OCI-LY7 (cell line): Measurements from ENCODE around the gene SMG6. TPM values are rescaled to one million over a fixed set of nuclear protein-coding genes. Genes with fewer than 3 reads are reported as not detected.

Experiments used
- BruUV-seq: library from RNA; stranded (reverse); fragments of 400-500 nt; replicated peaks from 2 replicates; lab custom pipeline; 2021; lab: Mats Ljungman, UMichigan
- CTCF ChIA-PET: fragments of 300-600 bp; sonication (Branson Sonifier 250); formaldehyde crosslinking; loops from one replicate; lab custom pipeline; 2022; ENCODE audit warnings: antibody characterized with exemption; ENCODE audit not compliant: unreplicated experiment; lab: Charles Lee
- POLR2A ChIA-PET: fragments of 300-600 bp; sonication (Branson Sonifier 250); formaldehyde crosslinking; loops from one replicate; lab custom pipeline; 2022; ENCODE audit warnings: antibody characterized with exemption; lab: Charles Lee
- DNase-seq: peaks from one replicate; pipeline ENCODE4 v3.0.0-alpha.2; 2015; ENCODE audit warnings: low spot score
- H2AFZ ChIP-seq: fragments of 200-600 bp; sonication (generic), shearing (Covaris generic); 2 replicates; pipeline ENCODE4 v1.6.1; 2014; ENCODE audit warnings: mild to moderate bottlenecking, antibody characterized with exemption, low read length, moderate library complexity
- H3K27ac ChIP-seq: fragments of 200-600 bp; sonication (generic); 2 replicates; pipeline ENCODE4 v1.5.1; 2014; ENCODE audit warnings: mixed run types, low read depth, mild to moderate bottlenecking, moderate library complexity, low read length, inconsistent platforms; ENCODE audit not compliant: poor library complexity, severe bottlenecking
- H3K36me3 ChIP-seq: fragments of 200-600 bp; sonication (generic); 2 replicates; pipeline ENCODE4 v1.6.1; 2014; ENCODE audit warnings: mild to moderate bottlenecking, antibody characterized with exemption, low read length, moderate library complexity, mixed read lengths; ENCODE audit not compliant: insufficient read depth
- H3K4me1 ChIP-seq: fragments of 200-600 bp; sonication (generic); 2 replicates; pipeline ENCODE4 v1.5.1; 2014; ENCODE audit warnings: mild to moderate bottlenecking, low read length; ENCODE audit not compliant: insufficient read depth, poor library complexity, severe bottlenecking
- H3K4me2 ChIP-seq: fragments of 200-600 bp; sonication (generic); 2 replicates; pipeline ENCODE4 v1.6.1; 2014; ENCODE audit warnings: mild to moderate bottlenecking, low read length
- H3K4me3 ChIP-seq: fragments of 200-600 bp; sonication (generic); 2 replicates; pipeline ENCODE4 v1.5.1; 2014; ENCODE audit warnings: mild to moderate bottlenecking, low read depth, low read length; ENCODE audit not compliant: poor library complexity, severe bottlenecking
- H3K79me2 ChIP-seq: fragments of 200-600 bp; sonication (generic); 2 replicates; pipeline ENCODE4 v1.6.1; 2016; ENCODE audit warnings: low read depth, mild to moderate bottlenecking, low read length, moderate library complexity, mixed read lengths; ENCODE audit not compliant: insufficient read depth
- H3K9me2 ChIP-seq: fragments of 200-600 bp; sonication (generic); 2 replicates; pipeline ENCODE4 v1.6.1; 2016; ENCODE audit warnings: mild to moderate bottlenecking, low read length, mixed read lengths; ENCODE audit not compliant: insufficient read depth
- H3K9me3 ChIP-seq: fragments of 200-600 bp; sonication (generic); 2 replicates; pipeline ENCODE4 v1.6.1; 2014; ENCODE audit warnings: mild to moderate bottlenecking, mixed run types, low read length, mixed read lengths
- H4K20me1 ChIP-seq: fragments of 200-600 bp; sonication (generic); 2 replicates; pipeline ENCODE4 v1.6.1; 2014; ENCODE audit warnings: mild to moderate bottlenecking, antibody characterized with exemption, low read length, moderate library complexity, mixed read lengths; ENCODE audit not compliant: insufficient read depth
- CTCF ChIP-seq: fragments of 200-600 bp; sonication (generic); conservative IDR thresholded peaks from 2 replicates; pipeline ENCODE4 v1.5.1; 2014; ENCODE audit warnings: mild to moderate bottlenecking, antibody characterized with exemption, low read length, moderate library complexity, mixed read lengths
- EZH2phosphoT487 ChIP-seq: fragments of 200-600 bp; sonication (generic); IDR thresholded peaks from 2 replicates; pipeline ENCODE4 v1.6.1; 2018; ENCODE audit warnings: low read depth, borderline replicate concordance, mild to moderate bottlenecking, mixed run types, antibody characterized with exemption, low read length, moderate library complexity, mixed read lengths
- intact Hi-C: fragments of 100-400 bp; cut with micrococcal nuclease; formaldehyde crosslinking; loops from one replicate; pipeline ENCODE4 v1.10.0; 2022; ENCODE audit not compliant: unreplicated experiment
- total RNA-seq, 2 experiments: library from RNA; depleted of rRNA in 1 of 2; stranded (reverse); fragments of >200 nt in 1 of 2; shearing (Covaris generic) in 1 of 2; gene quantifications; 2 replicates each; pipeline ENCODE4 v1.2.3, GENCODE V29; 2014 to 2022

Gene SMG6
- total RNA-seq, 2 experiments from 2014 or later = 12.5 to 17.8 TPM

GRCh38 chr17:2025220-2025621, 278.4 kb downstream of the SMG6 start, which contains the start of gene RTN4RL1:
Gene RTN4RL1, minus strand, starts transcription at chr17:2025334. Its CDS starts 469 bp downstream, at chr17:2024865.
- no peak within 1 kb of the TSS for H2AFZ ChIP-seq
- H3K4me2 ChIP-seq = peak within 1 kb of the TSS; percentile 45
- no peak within 1 kb of the TSS for H3K27ac ChIP-seq
- TF ChIP-seq CTCF = no peak
- TF ChIP-seq EZH2phosphoT487 = no peak
- no peaks in the 10 kb centered on the region for H3K79me2 ChIP-seq
- intact Hi-C loops = no loop called here
- H3K36me3 ChIP-seq = no peaks in the 10 kb centered on the region
- H3K4me1 ChIP-seq = peaks cover 9% of the 10 kb centered on the region
- ChIA-PET POLR2A (no interaction called here), CTCF (no interaction called here)
- no peaks in the 10 kb centered on the region for H3K9me3 ChIP-seq
- no TSS peak for BruUV-seq
- no peaks in the 10 kb centered on the region for H3K9me2 ChIP-seq
- peak; percentile 22 for DNase-seq
- H4K20me1 ChIP-seq = no peaks in the 10 kb centered on the region
- peak within 1 kb of the TSS; percentile 34 for H3K4me3 ChIP-seq

DNA sequence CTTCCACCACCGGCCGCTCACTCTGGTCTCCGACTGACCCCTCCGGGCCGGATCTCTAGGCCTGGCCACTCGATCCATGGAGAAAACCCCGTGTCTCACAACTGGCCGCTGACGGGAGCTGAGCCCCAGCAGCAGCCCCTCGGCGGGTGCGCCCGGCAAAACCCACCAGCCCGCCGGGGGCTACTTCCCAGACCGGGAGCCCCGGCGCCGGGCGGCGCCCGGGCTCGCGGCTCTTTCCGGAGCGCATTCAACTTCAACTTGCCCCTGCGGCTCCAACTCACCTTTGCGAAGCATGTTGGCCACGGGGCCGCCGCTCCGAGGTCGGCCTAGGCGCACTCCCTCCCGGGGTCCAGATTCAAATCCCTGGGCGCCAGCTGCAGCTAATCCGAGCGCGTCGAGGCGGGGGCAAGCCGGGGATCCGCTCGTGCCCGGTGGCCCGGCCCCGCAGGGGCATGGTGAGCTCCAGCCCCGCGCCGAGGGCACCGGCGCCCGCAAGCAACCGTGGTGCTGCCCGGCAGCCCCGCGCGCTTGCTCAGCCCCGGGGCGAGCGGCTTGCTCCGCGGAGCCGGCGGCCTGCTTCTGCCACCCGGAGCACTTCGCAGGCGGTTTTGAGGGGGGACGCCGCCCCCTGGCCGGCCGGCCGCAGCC, 278.9 kb downstream of the SMG6 start:
- DNase-seq = no peak
- Histone ChIP-seq H3K9me3 (no peaks in the 10 kb centered on the region), H3K4me3 (peak overlapping the region; percentile 34), H2AFZ (no peak overlapping the region), H3K27ac (no peak overlapping the region), H4K20me1 (no peaks in the 10 kb centered on the region), H3K4me1 (peaks cover 7% of the 10 kb centered on the region), H3K79me2 (no peaks in the 10 kb centered on the region), H3K36me3 (no peaks in the 10 kb centered on the region), H3K9me2 (no peaks in the 10 kb centered on the region), H3K4me2 (peak overlapping the region; percentile 45)
- CTCF ChIA-PET = no interaction called here
- POLR2A ChIA-PET = no interaction called here
- intact Hi-C loops = no loop called here
- no peak for TF ChIP-seq CTCF
- TF ChIP-seq EZH2phosphoT487 = peak; percentile 79
- BruUV-seq = no TSS peak

GRCh38 chr17:2023692-2024571, 279.7 kb downstream of the SMG6 start:
- ChIA-PET CTCF (no interaction called here), POLR2A (no interaction called here)
- no peak overlapping the region for H3K4me2 ChIP-seq
- no peak overlapping the region for H3K27ac ChIP-seq
- H3K79me2 ChIP-seq = no peaks in the 10 kb centered on the region
- H3K9me3 ChIP-seq = no peaks in the 10 kb centered on the region
- no peaks in the 10 kb centered on the region for H3K9me2 ChIP-seq
- intact Hi-C loops = no loop called here
- peaks cover 4% of the 10 kb centered on the region for H3K4me1 ChIP-seq
- no peak for TF ChIP-seq EZH2phosphoT487
- no peak for TF ChIP-seq CTCF
- no peak for DNase-seq
- BruUV-seq = no TSS peak
- no peak overlapping the region for H3K4me3 ChIP-seq
- H4K20me1 ChIP-seq = no peaks in the 10 kb centered on the region
- H3K36me3 ChIP-seq = no peaks in the 10 kb centered on the region
- H2AFZ ChIP-seq = no peak overlapping the region
